IMR-90 (cell line): ENCODE results near the gene SLC44A1. TPM values are rescaled to one million over a fixed set of nuclear protein-coding genes. Genes with fewer than 3 reads are reported as not detected.

ENCODE experiments used
- ATAC-seq: fragments of 200-7000 bp; cut with Tn5 transposase; 2 replicates; pipeline ENCODE4 v1.9.1; 2020; ENCODE audit warnings: low read depth, mild to moderate bottlenecking, moderate library complexity
- BruUV-seq: library from RNA; stranded (reverse); fragments of 400-500 nt; replicated peaks from 2 replicates; lab custom pipeline; 2021; lab: Mats Ljungman, UMichigan
- CTCF ChIA-PET: fragments of 300-600 bp; formaldehyde crosslinking; extraction: SDS; loops from one replicate; lab custom pipeline; 2021; ENCODE audit warnings: antibody characterized with exemption; lab: Yijun Ruan, JAX
- POLR2A ChIA-PET: fragments of 300-600 bp; sonication (Branson Sonifier 250); formaldehyde crosslinking; loops from one replicate; lab custom pipeline; 2022; ENCODE audit warnings: antibody characterized with exemption; ENCODE audit not compliant: unreplicated experiment; lab: Charles Lee
- DNase-seq: peaks from one replicate; pipeline ENCODE4 v3.0.0; 2013
- H2AFZ ChIP-seq: replicated peaks from 2 replicates; pipeline ENCODE3; 2013; ENCODE audit warnings: low read length, mild to moderate bottlenecking; ENCODE audit not compliant: poor library complexity
- H2AK5ac ChIP-seq: 2 replicates; pipeline ENCODE4 v1.6.1; 2013; ENCODE audit warnings: low read depth, low read length, inconsistent platforms
- H2AK9ac ChIP-seq: replicated peaks from 2 replicates; pipeline ENCODE3; 2013; ENCODE audit warnings: mild to moderate bottlenecking, low read depth, low read length, moderate library complexity; ENCODE audit not compliant: poor library complexity
- H2BK120ac ChIP-seq: 2 replicates; pipeline ENCODE4 v1.6.1; 2013; ENCODE audit warnings: low read depth, low read length, inconsistent platforms
- H2BK15ac ChIP-seq: 3 replicates; pipeline ENCODE4 v1.6.1; 2013; ENCODE audit warnings: low read depth, low read length, inconsistent platforms
- H2BK20ac ChIP-seq: 2 replicates; pipeline ENCODE4 v1.6.1; 2013; ENCODE audit warnings: low read depth, mild to moderate bottlenecking, inconsistent platforms, low read length, moderate library complexity
- H2BK5ac ChIP-seq: 2 replicates; pipeline ENCODE4 v1.6.1; 2013; ENCODE audit warnings: mild to moderate bottlenecking, low read depth, low read length, inconsistent platforms; ENCODE audit not compliant: poor library complexity, severe bottlenecking
- H3K14ac ChIP-seq: replicated peaks from 2 replicates; pipeline ENCODE4 v1.6.1; 2013; ENCODE audit warnings: low read depth, low read length, inconsistent platforms
- H3K18ac ChIP-seq: 2 replicates; pipeline ENCODE4 v1.6.1; 2013; ENCODE audit warnings: low read depth, low read length, control low read depth
- H3K23ac ChIP-seq: 2 replicates; pipeline ENCODE4 v1.6.1; 2013; ENCODE audit warnings: low read depth, low read length, inconsistent platforms
- H3K27ac ChIP-seq: 2 replicates; pipeline ENCODE4 v1.5.1; 2013; ENCODE audit warnings: mild to moderate bottlenecking, control low read depth, low read length; ENCODE audit not compliant: insufficient read depth
- H3K27me3 ChIP-seq: 2 replicates; pipeline ENCODE4 v1.6.1; 2013; ENCODE audit warnings: low read length; ENCODE audit not compliant: control insufficient read depth, insufficient read depth
- H3K36me3 ChIP-seq: 2 replicates; pipeline ENCODE4 v1.6.1; 2013; ENCODE audit warnings: low read length, mixed read lengths; ENCODE audit not compliant: control insufficient read depth, insufficient read depth
- H3K4ac ChIP-seq: 2 replicates; pipeline ENCODE4 v1.6.1; 2013; ENCODE audit warnings: low read depth, low read length, inconsistent platforms
- H3K4me1 ChIP-seq: 2 replicates; pipeline ENCODE4 v1.6.1; 2013; ENCODE audit warnings: low read length, mixed read lengths; ENCODE audit not compliant: control insufficient read depth, insufficient read depth
- H3K4me2 ChIP-seq: 2 replicates; pipeline ENCODE4 v1.6.1; 2013; ENCODE audit warnings: low read depth, mild to moderate bottlenecking, control low read depth, low read length, moderate library complexity
- H3K4me3 ChIP-seq: 2 replicates; pipeline ENCODE4 v1.5.1; 2013; ENCODE audit warnings: low read depth, mild to moderate bottlenecking, control low read depth, low read length, moderate library complexity; ENCODE audit not compliant: insufficient read depth
- H3K56ac ChIP-seq: 2 replicates; pipeline ENCODE4 v1.6.1; 2013; ENCODE audit warnings: low read length, inconsistent platforms; ENCODE audit not compliant: insufficient read depth; ENCODE audit errors: extremely low read depth
- H3K79me1 ChIP-seq, 2 experiments: 2 replicates each; pipeline ENCODE4 v1.6.1; 2013; ENCODE audit warnings: low read length in 2 of 2, inconsistent platforms in 1 of 2, low read depth in 1 of 2
- H3K9ac ChIP-seq: 2 replicates; pipeline ENCODE4 v1.6.1; 2013; ENCODE audit warnings: low read depth, low read length, control low read depth
- H3K9me1 ChIP-seq: 2 replicates; pipeline ENCODE4 v1.6.1; 2013; ENCODE audit warnings: low read length, inconsistent platforms; ENCODE audit not compliant: insufficient read depth
- H3K9me3 ChIP-seq: 2 replicates; pipeline ENCODE4 v1.6.1; 2013; ENCODE audit warnings: low read length; ENCODE audit not compliant: control insufficient read depth, insufficient read depth
- H4K20me1 ChIP-seq: 2 replicates; pipeline ENCODE4 v1.6.1; 2013; ENCODE audit warnings: low read length, inconsistent platforms; ENCODE audit not compliant: insufficient read depth
- H4K5ac ChIP-seq: 2 replicates; pipeline ENCODE4 v1.6.1; 2013; ENCODE audit warnings: mild to moderate bottlenecking, low read depth, low read length, control low read depth
- H4K8ac ChIP-seq, 2 experiments: 2 replicates each; pipeline ENCODE4 v1.6.1; 2013; ENCODE audit warnings: low read depth in 2 of 2, low read length in 2 of 2, control low read depth in 1 of 2, inconsistent platforms in 1 of 2
- H4K91ac ChIP-seq: 2 replicates; pipeline ENCODE4 v1.6.1; 2013; ENCODE audit warnings: low read depth, low read length, inconsistent platforms; ENCODE audit not compliant: insufficient read depth
- CTCF ChIP-seq: conservative IDR thresholded peaks from 2 replicates; pipeline ENCODE4 v1.5.1; 2012; ENCODE audit warnings: mild to moderate bottlenecking, low read depth, low read length, improper control_type of control experiment
- RAD21 ChIP-seq: IDR thresholded peaks from 2 replicates; pipeline ENCODE4 v1.6.1; 2012; ENCODE audit warnings: low read length, improper control_type of control experiment
- WGBS, 2 experiments: methylation state at CpG; one replicate each; pipeline versions ENCODE4 v1.1.5 to v1.1.7; 2013; ENCODE audit warnings: missing lambda C conversion rate in 2 of 2; ENCODE audit not compliant: insufficient read length in 1 of 2; ENCODE audit errors: extremely low coverage in 2 of 2; 5-methylcytosine and 5-hydroxymethylcytosine counted together
- dilution Hi-C: fragments of 300-500 bp; cut with HindIII; formaldehyde crosslinking; loops from one replicate; pipeline ENCODE4 v1.14.3; 2018; ENCODE audit warnings: low sequenced_read_pairs; ENCODE audit not compliant: unreplicated experiment
- in situ Hi-C: fragments of 300-500 bp; cut with MboI; formaldehyde crosslinking; loops from 3 replicates; pipeline ENCODE4 v1.14.3; 2019; ENCODE audit warnings: low sequenced_read_pairs, inconsistent platforms, mixed read lengths
- intact Hi-C: fragments of 100-400 bp; cut with micrococcal nuclease; formaldehyde crosslinking; loops from 2 replicates; pipeline ENCODE4 v1.10.0; 2022
- polyA plus RNA-seq, 3 experiments: library from polyadenylated mRNA; depleted of rRNA; stranded (reverse); fragments of >200 nt; gene quantifications; 2 replicates each; pipeline ENCODE4 v1.2.3, GENCODE V29; 2012; ENCODE audit warnings: low replicate concordance in 1 of 3
- total RNA-seq: library from RNA; depleted of rRNA; stranded (reverse); fragments of >200 nt; gene quantifications from 2 replicates; pipeline ENCODE4 v1.2.3, GENCODE V29; 2012

The SLC44A1 gene
- total and polyA plus RNA-seq, 2 of the 4 experiments (the other 2 are of a cell fraction), result 5.2 to 21.7 TPM

GRCh38 chr9:105431424-105432246 lies 187.2 kb downstream of the SLC44A1 start:
- Histone ChIP-seq H2BK20ac (no peak overlapping the region), H2BK15ac (no peak overlapping the region), H2AK9ac (no peak overlapping the region), H3K27ac (no peak overlapping the region), H4K8ac (no peak overlapping the region), H3K18ac (no peak overlapping the region), H3K14ac (no peak overlapping the region), H2BK5ac (no peak overlapping the region), H2AFZ (no peak overlapping the region), H3K4ac (no peak overlapping the region), H3K36me3 (no peaks in the 10 kb centered on the region), H3K79me1 (no peaks in the 10 kb centered on the region), H4K5ac (no peak overlapping the region), H3K9me3 (peaks cover 2% of the 10 kb centered on the region; the same call in 1 of the 2 replicates), H3K4me2 (no peak overlapping the region), H2BK120ac (no peak overlapping the region), H4K91ac (no peak overlapping the region), H2AK5ac (no peak overlapping the region), H4K20me1 (no peaks in the 10 kb centered on the region), H3K9me1 (no peaks in the 10 kb centered on the region), H3K23ac (no peak overlapping the region), H3K4me1 (no peaks in the 10 kb centered on the region), H3K4me3 (no peak overlapping the region), H3K27me3 (no peaks in the 10 kb centered on the region), H3K56ac (no peak overlapping the region), H3K9ac (no peak overlapping the region)
- WGBS, 2 experiments, result 89% methylated on average over 5 of the region's 9 CpGs; no CpG with 5 or more reads in 1 of the 2 experiments
- TF ChIP-seq RAD21, result no peak
- TF ChIP-seq CTCF, result no peak
- dilution Hi-C loops (no loop called here), intact Hi-C loops (no loop called here), in situ Hi-C loops (no loop called here)
- BruUV-seq, result no TSS peak
- DNase-seq, result no peak
- no peak for ATAC-seq
- POLR2A ChIA-PET, result no interaction called here
- CTCF ChIA-PET, result no interaction called here
